ENCODE results near the gene UBL4A.

DNA sequence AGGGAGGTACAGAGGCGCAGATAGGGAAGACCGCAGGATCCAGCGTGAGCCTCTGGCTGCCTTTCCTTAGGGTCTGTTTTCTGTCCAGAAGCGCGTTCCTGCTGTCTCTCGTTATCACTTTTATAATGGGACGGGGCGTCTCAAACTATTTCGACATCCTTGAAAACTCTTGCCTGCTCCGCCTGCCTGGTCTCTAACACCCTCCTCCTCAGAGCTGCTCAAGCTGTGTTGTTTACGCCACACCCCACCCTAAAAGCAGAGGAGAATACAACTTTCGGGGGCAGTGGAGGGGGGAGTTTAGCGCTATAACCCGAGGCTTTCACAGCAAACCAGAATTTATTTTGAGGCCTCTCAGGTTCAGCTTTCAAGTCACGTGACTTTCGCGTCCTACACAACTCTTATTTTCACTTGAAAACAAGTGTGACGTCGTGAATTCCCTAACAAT, 30.3 kb upstream of the UBL4A start:
- TF ChIP-seq, protein P1, sequence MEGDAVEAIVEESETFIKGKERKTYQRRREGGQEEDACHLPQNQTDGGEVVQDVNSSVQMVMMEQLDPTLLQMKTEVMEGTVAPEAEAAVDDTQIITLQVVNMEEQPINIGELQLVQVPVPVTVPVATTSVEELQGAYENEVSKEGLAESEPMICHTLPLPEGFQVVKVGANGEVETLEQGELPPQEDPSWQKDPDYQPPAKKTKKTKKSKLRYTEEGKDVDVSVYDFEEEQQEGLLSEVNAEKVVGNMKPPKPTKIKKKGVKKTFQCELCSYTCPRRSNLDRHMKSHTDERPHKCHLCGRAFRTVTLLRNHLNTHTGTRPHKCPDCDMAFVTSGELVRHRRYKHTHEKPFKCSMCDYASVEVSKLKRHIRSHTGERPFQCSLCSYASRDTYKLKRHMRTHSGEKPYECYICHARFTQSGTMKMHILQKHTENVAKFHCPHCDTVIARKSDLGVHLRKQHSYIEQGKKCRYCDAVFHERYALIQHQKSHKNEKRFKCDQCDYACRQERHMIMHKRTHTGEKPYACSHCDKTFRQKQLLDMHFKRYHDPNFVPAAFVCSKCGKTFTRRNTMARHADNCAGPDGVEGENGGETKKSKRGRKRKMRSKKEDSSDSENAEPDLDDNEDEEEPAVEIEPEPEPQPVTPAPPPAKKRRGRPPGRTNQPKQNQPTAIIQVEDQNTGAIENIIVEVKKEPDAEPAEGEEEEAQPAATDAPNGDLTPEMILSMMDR (IDR thresholded peaks at IDR 0.05): no peak
- no peak for TF ChIP-seq POLR2A (IDR thresholded peaks at IDR 0.05)

All from breast epithelium (tissue), 3 donors.